ENCODE measurements around the gene NFYC. TPM values are rescaled to one million over a fixed set of nuclear protein-coding genes. Genes with fewer than 3 reads are reported as not detected.
A peak's percentile ranks its signal among the peaks of the same experiment; 100 is the strongest.
"Not testable (repeated sequence)": the region's sequence is repeated elsewhere in the genome, so short reads cannot be mapped to it uniquely, and the experiment has no call there.

The NFYC gene
- total RNA-seq, 4 donors from 2014 or later: 45.3 to 58.6 (median 57.4) TPM

GRCh38 chr1:40723196-40723955 lies 31.9 kb downstream of the NFYC start:
- no peak for TF ChIP-seq POLR2A (IDR thresholded peaks at IDR 0.05)
- TF ChIP-seq CTCF (IDR thresholded peaks at IDR 0.05 in 4 of 5, conservative IDR thresholded peaks at IDR 0.05 in 1 of 5): no peak
- no peak overlapping the region for H3K4me3 ChIP-seq
- H3K27ac ChIP-seq: peak overlapping the region; percentile 10 to 65 (median 44)
- H3K36me3 ChIP-seq: no peaks in the 10 kb centered on the region
- DNase-seq (no peak), ATAC-seq (no peak)
- in situ Hi-C loops (cut with MboI; ENCODE audit: low sequenced_read_pairs in 4 of 4): no loop called here
- H3K9me3 ChIP-seq: no peaks in the 10 kb centered on the region
- no peaks in the 10 kb centered on the region for H3K27me3 ChIP-seq
- H3K4me1 ChIP-seq: peaks cover 45 to 60% of the 10 kb centered on the region in 2 donors
- intact Hi-C loops (cut with DNase I; ENCODE audit: low total_unique reads): no loop called here

GRCh38 chr1:40727662-40728061 lies 36.2 kb downstream of the NFYC start:
- ATAC-seq: peak in 1 of 2 donors; percentile 47
- in situ Hi-C loops (cut with MboI; ENCODE audit: low sequenced_read_pairs in 4 of 4); H3K36me3 ChIP-seq; DNase-seq; H3K27me3 ChIP-seq; H3K9me3 ChIP-seq; intact Hi-C loops (cut with DNase I; ENCODE audit: low total_unique reads); H3K4me3 ChIP-seq: not testable (repeated sequence)
- peaks cover 31 to 55% of the 10 kb centered on the region in 2 donors for H3K4me1 ChIP-seq
- peak overlapping the region; percentile 1 to 59 (median 46) for H3K27ac ChIP-seq

GRCh38 chr1:40729316-40729862 lies 37.9 kb downstream of the NFYC start:
- intact Hi-C loops (cut with DNase I; ENCODE audit: low total_unique reads); in situ Hi-C loops (cut with MboI; ENCODE audit: low sequenced_read_pairs in 4 of 4); H3K4me3 ChIP-seq; DNase-seq; H3K9me3 ChIP-seq; H3K36me3 ChIP-seq; H3K27me3 ChIP-seq; ATAC-seq: not testable (repeated sequence)
- Histone ChIP-seq H3K4me1 (peaks cover 34 to 44% of the 10 kb centered on the region in 2 donors), H3K27ac (peak overlapping the region in 2 of 4 donors; percentile 27 to 59)

GRCh38 chr1:40732756-40733301 lies 41.3 kb downstream of the NFYC start:
- Histone ChIP-seq H3K4me3 (no peak overlapping the region), H3K9me3 (no peaks in the 10 kb centered on the region), H3K27me3 (no peaks in the 10 kb centered on the region), H3K36me3 (no peaks in the 10 kb centered on the region), H3K4me1 (peaks cover 53 to 54% of the 10 kb centered on the region in 2 donors), H3K27ac (peak overlapping the region in 3 of 4 donors; percentile 16 to 58 (median 20))
- TF ChIP-seq POLR2A (IDR thresholded peaks at IDR 0.05): no peak
- no peak for TF ChIP-seq CTCF (IDR thresholded peaks at IDR 0.05 in 4 of 5, conservative IDR thresholded peaks at IDR 0.05 in 1 of 5)
- intact Hi-C loops (cut with DNase I; ENCODE audit: low total_unique reads): no loop called here
- in situ Hi-C loops (cut with MboI; ENCODE audit: low sequenced_read_pairs in 4 of 4): no loop called here
- DNase-seq (no peak), ATAC-seq (no peak)

- H3K9me3 ChIP-seq: no peaks in the 10 kb centered on the region
- H3K36me3 ChIP-seq: peaks cover 0 to 12% of the 10 kb centered on the region in 2 donors
- intact Hi-C loops (cut with DNase I; ENCODE audit: low total_unique reads): no loop called here
- ATAC-seq (no peak), DNase-seq (no peak)
- in situ Hi-C loops (cut with MboI; ENCODE audit: low sequenced_read_pairs in 4 of 4): no loop called here
- TF ChIP-seq CTCF (IDR thresholded peaks at IDR 0.05 in 4 of 5, conservative IDR thresholded peaks at IDR 0.05 in 1 of 5) (no peak), POLR2A (IDR thresholded peaks at IDR 0.05) (no peak)
- H3K4me1 ChIP-seq: peaks cover 51 to 65% of the 10 kb centered on the region in 2 donors
- no peak overlapping the region for H3K4me3 ChIP-seq
- peak overlapping the region; percentile 55 to 64 (median 60) for H3K27ac ChIP-seq
- no peaks in the 10 kb centered on the region for H3K27me3 ChIP-seq
Measured at GRCh38 chr1:40734882-40735628, 43.6 kb downstream of the NFYC start.
